Measurements from ENCODE around the gene DIPK1C.

The DIPK1C gene

DNA sequence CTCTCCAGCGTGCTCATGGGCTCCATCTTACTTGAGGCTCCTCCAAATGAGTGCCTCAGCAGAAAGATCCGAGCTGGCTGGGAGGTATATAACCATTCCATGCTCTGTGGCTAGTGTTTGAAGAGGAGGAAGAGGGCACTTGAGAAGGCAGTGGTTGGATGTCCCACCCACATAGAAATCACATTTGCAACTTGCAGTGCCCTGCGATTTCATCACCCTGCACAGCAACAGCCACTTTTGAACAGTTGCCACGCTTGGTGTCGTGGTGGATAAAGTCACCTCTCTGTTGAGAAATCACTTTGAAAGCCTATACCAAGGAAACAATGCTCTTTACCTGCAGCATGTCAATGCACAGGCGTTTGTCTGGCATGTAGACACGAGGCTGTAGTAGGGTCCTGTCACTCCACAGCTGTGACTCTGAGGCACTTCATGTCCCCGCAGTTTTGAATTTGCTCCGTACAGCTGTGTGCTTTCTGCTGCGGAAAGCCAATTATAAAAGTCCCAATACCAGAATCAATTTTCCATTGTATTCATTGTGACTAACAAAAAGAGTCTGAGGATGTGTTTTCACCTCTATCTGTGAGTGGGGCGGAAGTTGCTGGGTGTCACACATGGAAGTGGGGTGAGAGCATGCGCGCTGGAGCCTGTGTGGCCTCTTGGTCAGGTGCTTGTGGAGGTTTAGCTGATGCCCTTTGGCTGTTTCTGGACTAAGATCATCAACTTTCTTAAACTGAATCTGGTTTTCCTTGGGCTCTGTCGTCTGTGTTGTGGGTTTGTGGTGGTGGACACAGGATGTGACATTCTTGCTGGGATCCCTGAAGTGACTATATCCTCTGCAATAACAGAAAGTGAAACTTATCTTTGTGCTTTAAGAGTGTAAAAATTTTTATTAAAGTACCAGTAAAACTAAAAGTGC is 41.9 kb upstream of the DIPK1C start:
- H3K27me3 ChIP-seq (ENCODE audit: insufficient read depth, poor library complexity, severe bottlenecking), result no peaks in the 10 kb centered on the region
- H3K4me3 ChIP-seq (replicated peaks; ENCODE audit: insufficient read depth, low read length), result peak overlapping the region; percentile 56
- TF ChIP-seq POLR2AphosphoS5 (IDR thresholded peaks at IDR 0.05; ENCODE audit: low read depth) (peak; percentile 65), SPI1 (IDR thresholded peaks at IDR 0.05; ENCODE audit: borderline replicate concordance, low read depth) (peak; percentile 65; the same call in 1 of the 2 replicates), GABPA (IDR thresholded peaks at IDR 0.05; ENCODE audit: low read depth) (peak; percentile 48)
- TF ChIP-seq, protein P1, sequence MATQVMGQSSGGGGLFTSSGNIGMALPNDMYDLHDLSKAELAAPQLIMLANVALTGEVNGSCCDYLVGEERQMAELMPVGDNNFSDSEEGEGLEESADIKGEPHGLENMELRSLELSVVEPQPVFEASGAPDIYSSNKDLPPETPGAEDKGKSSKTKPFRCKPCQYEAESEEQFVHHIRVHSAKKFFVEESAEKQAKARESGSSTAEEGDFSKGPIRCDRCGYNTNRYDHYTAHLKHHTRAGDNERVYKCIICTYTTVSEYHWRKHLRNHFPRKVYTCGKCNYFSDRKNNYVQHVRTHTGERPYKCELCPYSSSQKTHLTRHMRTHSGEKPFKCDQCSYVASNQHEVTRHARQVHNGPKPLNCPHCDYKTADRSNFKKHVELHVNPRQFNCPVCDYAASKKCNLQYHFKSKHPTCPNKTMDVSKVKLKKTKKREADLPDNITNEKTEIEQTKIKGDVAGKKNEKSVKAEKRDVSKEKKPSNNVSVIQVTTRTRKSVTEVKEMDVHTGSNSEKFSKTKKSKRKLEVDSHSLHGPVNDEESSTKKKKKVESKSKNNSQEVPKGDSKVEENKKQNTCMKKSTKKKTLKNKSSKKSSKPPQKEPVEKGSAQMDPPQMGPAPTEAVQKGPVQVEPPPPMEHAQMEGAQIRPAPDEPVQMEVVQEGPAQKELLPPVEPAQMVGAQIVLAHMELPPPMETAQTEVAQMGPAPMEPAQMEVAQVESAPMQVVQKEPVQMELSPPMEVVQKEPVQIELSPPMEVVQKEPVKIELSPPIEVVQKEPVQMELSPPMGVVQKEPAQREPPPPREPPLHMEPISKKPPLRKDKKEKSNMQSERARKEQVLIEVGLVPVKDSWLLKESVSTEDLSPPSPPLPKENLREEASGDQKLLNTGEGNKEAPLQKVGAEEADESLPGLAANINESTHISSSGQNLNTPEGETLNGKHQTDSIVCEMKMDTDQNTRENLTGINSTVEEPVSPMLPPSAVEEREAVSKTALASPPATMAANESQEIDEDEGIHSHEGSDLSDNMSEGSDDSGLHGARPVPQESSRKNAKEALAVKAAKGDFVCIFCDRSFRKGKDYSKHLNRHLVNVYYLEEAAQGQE (IDR thresholded peaks at IDR 0.05; ENCODE audit: insufficient replicate concordance, low read depth), result no peak
- TF ChIP-seq, protein P2, sequence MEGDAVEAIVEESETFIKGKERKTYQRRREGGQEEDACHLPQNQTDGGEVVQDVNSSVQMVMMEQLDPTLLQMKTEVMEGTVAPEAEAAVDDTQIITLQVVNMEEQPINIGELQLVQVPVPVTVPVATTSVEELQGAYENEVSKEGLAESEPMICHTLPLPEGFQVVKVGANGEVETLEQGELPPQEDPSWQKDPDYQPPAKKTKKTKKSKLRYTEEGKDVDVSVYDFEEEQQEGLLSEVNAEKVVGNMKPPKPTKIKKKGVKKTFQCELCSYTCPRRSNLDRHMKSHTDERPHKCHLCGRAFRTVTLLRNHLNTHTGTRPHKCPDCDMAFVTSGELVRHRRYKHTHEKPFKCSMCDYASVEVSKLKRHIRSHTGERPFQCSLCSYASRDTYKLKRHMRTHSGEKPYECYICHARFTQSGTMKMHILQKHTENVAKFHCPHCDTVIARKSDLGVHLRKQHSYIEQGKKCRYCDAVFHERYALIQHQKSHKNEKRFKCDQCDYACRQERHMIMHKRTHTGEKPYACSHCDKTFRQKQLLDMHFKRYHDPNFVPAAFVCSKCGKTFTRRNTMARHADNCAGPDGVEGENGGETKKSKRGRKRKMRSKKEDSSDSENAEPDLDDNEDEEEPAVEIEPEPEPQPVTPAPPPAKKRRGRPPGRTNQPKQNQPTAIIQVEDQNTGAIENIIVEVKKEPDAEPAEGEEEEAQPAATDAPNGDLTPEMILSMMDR (IDR thresholded peaks at IDR 0.05; ENCODE audit: insufficient read depth, low read length), result no peak
- peak; percentile 86 to 92 for DNase-seq (ENCODE audit: low read depth in 1 of 2, low spot score in 1 of 2)
- H3K27ac ChIP-seq (replicated peaks), result peak overlapping the region; percentile 80

DNA sequence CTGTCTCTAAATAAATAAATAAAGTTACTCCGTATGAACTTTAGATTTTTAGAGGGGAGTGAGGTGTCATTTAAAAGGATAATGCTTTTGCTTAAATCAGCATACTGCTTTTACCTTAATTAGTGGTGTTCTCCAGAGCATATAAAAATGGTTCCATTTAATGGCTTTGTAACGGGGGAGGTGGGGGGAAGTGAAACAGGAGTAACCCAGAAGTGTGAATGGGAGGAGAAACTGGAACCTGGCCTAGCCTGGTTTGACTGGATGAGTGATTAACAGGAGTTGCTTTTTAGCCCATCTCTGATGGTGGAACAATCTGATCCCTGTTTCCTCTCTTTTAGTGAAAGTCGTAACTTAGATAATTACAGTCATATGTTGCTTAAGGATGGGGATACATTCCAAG is 40.7 kb upstream of the DIPK1C start:
- no peaks in the 10 kb centered on the region for H3K27me3 ChIP-seq (ENCODE audit: insufficient read depth, poor library complexity, severe bottlenecking)
- no peak overlapping the region for H3K27ac ChIP-seq (replicated peaks)
- 0 out of 2 replicates have a peak, but pooled peaks have one; percentile 7 for TF ChIP-seq SPI1 (IDR thresholded peaks at IDR 0.05; ENCODE audit: borderline replicate concordance, low read depth)
- no peak for TF ChIP-seq GABPA (IDR thresholded peaks at IDR 0.05; ENCODE audit: low read depth)
- no peak overlapping the region for H3K4me3 ChIP-seq (replicated peaks; ENCODE audit: insufficient read depth, low read length)
- DNase-seq (ENCODE audit: low read depth in 1 of 2, low spot score in 1 of 2), result no peak

DNA sequence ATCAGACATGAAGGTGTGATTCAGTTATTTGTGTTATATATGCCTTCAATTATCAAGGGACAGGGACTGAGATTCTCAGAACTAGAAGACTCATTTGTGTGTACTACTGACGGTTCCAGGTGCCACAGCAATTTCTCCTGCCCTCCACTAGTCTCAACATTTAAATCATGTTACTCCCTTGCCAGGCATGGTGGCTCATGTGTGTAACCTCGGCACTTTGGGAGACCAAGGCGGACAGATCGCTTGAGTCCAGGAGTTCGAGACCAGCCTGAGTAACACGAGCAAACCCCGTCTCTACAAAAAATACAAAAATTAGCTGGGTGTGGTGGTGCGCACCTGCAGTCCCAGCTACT is 40.2 kb upstream of the DIPK1C start:
- no peak for TF ChIP-seq SPI1 (IDR thresholded peaks at IDR 0.05; ENCODE audit: borderline replicate concordance, low read depth)
- TF ChIP-seq, protein P1 (IDR thresholded peaks at IDR 0.05; ENCODE audit: insufficient replicate concordance, low read depth), result no peak
- TF ChIP-seq, protein P2 (IDR thresholded peaks at IDR 0.05; ENCODE audit: insufficient read depth, low read length), result no peak
- TF ChIP-seq GABPA (IDR thresholded peaks at IDR 0.05; ENCODE audit: low read depth), result no peak
- TF ChIP-seq POLR2AphosphoS5 (IDR thresholded peaks at IDR 0.05; ENCODE audit: low read depth), result no peak
- Histone ChIP-seq H3K27ac (replicated peaks) (no peak overlapping the region), H3K4me3 (replicated peaks; ENCODE audit: insufficient read depth, low read length) (peak overlapping the region; percentile 95; the same call in 1 of the 2 replicates), H3K27me3 (ENCODE audit: insufficient read depth, poor library complexity, severe bottlenecking) (no peaks in the 10 kb centered on the region)
- no peak for DNase-seq (ENCODE audit: low read depth in 1 of 2, low spot score in 1 of 2)

DNA sequence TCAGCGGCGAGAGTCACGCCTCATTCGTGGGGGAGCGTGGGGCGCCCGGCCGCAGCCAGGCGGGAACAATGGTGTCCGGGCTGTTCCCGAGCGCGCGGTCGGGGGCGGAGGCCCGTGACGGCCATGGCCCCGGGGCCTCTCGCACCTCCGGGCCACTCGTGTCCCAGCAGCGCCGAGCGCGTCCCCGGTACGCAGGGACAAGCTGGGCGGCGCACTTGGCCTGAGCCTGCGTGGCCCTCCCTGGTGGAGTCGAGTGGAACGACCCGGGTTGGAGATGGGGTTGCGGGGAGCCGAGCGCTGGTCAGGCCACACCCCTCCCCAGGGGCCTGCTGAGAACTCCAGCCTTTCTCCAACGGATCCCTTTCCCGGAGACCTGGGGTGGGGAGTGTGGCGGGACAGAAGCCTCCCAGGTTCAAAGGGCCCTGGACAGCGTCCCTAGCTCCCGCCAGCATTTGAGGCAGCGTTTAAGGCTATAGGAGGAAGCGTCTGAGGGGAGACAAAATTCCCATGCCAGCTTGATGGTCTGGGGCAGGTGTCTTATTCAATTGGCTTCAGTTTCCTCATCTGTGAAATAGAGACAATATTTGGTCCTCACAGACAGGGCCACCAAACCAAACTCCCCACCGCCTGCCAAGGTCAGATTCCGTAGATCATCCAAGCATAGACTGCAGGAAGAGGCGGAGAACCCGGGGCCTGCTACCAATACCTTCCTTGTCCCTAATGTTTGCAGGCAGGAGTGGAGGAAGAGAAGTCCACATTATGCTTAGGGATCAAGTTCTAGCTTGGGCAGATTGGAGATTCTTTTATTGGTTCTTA is 39.6 kb upstream of the DIPK1C start:
- Histone ChIP-seq H3K27ac (replicated peaks) (peak overlapping the region; percentile 70), H3K27me3 (ENCODE audit: insufficient read depth, poor library complexity, severe bottlenecking) (no peaks in the 10 kb centered on the region), H3K4me3 (replicated peaks; ENCODE audit: insufficient read depth, low read length) (peak overlapping the region; percentile 95)
- TF ChIP-seq GABPA (IDR thresholded peaks at IDR 0.05; ENCODE audit: low read depth), result no peak
- TF ChIP-seq, protein P1 (IDR thresholded peaks at IDR 0.05; ENCODE audit: insufficient replicate concordance, low read depth), result peak; percentile 29
- peak in 1 of 2 experiments; percentile 63 for DNase-seq (ENCODE audit: low read depth in 1 of 2, low spot score in 1 of 2)

All from HL-60 (cell line).